T1000 (cell line): ENCODE data around the gene MROH8.
"Not testable (repeated sequence)": the region's sequence is repeated elsewhere in the genome, so short reads cannot be mapped to it uniquely, and the experiment has no call there.

Experiments used
- DNase-seq: peaks from one replicate; lab custom pipeline; 2025; ENCODE audit warnings: mixed read lengths; lab: John Stamatoyannopoulos, UW

MROH8 gene

GRCh38 chr20:37090407-37090806 lies 88.9 kb downstream of the MROH8 start:
- no peak for DNase-seq

- no peak for DNase-seq
These were observed 97.5 kb downstream of the MROH8 start for GRCh38 chr20:37081717-37082289.

GRCh38 chr20:37077009-37077408 lies 102.3 kb downstream of the MROH8 start:
- no peak for DNase-seq

- DNase-seq, result no peak
These were observed 103.2 kb downstream of the MROH8 start for GRCh38 chr20:37075932-37076685.

GRCh38 chr20:37072293-37073196 lies 106.8 kb downstream of the MROH8 start:
- DNase-seq, result no peak

GRCh38 chr20:37071481-37071911 lies 107.9 kb downstream of the MROH8 start:
- peak; percentile 18 for DNase-seq

GRCh38 chr20:37069563-37069962 lies 109.8 kb downstream of the MROH8 start:
- not testable (repeated sequence) for DNase-seq

GRCh38 chr20:37066168-37066567 lies 113.2 kb downstream of the MROH8 start:
- DNase-seq, result no peak

GRCh38 chr20:37055276-37055675 lies 124.1 kb downstream of the MROH8 start:
- DNase-seq, result no peak

- no peak for DNase-seq
These were observed 126.0 kb downstream of the MROH8 start for GRCh38 chr20:37053230-37053950.
